ENCODE results near the gene SHB.
A peak's percentile ranks its signal among the peaks of the same experiment; 100 is the strongest.

SHB gene

GRCh38 chr9:37917313-37917731, 151.7 kb downstream of the SHB start:
- peak overlapping the region; percentile 5 to 70 for H3K27ac ChIP-seq
- no peak for TF ChIP-seq CTCF (IDR thresholded peaks at IDR 0.05)
- no peak overlapping the region for H3K4me3 ChIP-seq
- DNase-seq (ENCODE audit: low spot score): no peak

DNA sequence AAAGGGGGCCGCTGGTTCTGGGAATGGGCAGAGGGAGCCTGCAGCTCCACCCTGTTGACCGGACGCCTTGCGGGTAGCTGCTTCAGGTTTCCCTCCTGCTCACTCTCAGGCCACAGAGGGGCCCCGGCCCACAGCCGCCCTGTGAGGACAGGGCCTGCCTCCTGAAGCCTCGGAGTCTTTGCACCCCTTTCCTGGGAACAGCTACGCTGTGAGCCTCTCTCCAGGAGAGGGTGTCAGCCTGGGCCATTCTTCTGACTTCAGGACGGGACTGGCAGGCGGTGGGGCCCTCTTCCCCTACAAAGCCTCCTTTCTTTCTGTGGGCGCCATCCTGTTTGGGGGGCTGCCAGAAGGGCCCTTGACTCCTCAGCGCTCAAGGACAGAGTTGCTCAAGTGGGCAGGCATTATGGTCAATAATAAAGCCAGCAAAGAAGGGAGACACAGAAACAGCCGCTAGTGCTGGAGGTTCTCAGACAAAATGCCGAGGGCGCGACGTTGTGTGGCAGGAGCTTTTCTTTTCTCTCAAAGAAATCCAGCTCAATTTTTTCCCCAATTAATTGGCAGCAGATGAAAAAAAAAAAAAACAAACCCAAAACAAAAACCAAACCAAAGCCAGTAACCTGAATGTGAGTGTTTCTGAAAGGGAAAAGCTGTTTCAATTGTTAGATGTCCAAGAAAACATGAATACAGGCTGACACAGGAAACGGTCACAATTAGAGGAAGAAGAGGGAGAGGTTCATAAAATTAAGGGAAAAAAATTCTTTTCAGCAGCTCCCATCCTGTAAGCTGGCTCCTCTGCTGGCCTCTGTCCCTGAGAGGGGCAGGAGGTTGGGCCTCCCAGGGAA, 152.3 kb downstream of the SHB start:
- no peak for TF ChIP-seq CTCF (IDR thresholded peaks at IDR 0.05)
- no peak overlapping the region for H3K4me3 ChIP-seq
- peak overlapping the region in 1 of 2 donors; percentile 70 for H3K27ac ChIP-seq
- no peak for DNase-seq (ENCODE audit: low spot score)

- no peak for TF ChIP-seq CTCF (IDR thresholded peaks at IDR 0.05)
- Histone ChIP-seq H3K27ac (peak overlapping the region in 1 of 2 donors; percentile 43), H3K4me3 (no peak overlapping the region)
- DNase-seq (ENCODE audit: low spot score): no peak
These were observed 153.0 kb downstream of the SHB start for GRCh38 chr9:37915911-37916470.

DNA sequence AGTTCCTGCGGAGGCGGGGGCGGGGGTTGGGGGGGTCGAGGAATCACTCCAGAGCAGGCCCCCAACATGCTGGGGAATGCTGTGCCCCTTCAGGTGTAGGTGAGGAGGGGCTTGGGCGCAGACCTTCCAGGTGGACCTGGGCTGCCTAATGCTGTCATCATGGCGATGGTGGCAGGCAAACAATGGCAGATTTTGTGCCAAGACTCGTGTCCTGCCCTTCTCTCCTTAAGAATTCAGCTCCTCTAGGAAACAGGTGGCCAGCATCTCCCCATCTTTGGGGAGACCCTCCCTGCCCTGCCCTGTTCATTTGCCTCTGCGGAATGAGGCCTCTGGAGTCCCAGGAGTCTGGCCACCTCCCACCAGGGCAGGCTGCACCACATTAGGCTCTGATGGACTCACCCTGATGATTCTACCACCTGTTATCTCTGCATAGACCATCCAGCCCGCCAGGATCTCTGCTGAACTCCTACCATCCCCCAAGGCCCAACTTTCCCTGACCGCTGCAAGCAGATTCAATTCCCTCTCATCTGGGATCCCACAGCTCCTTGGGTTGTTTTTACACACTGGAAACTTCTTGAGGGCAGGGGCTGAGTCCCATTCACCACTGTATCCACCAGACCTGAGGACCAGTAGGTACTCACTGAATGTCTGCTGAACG, 154.2 kb downstream of the SHB start:
- Histone ChIP-seq H3K27ac (no peak overlapping the region), H3K4me3 (no peak overlapping the region)
- TF ChIP-seq CTCF (IDR thresholded peaks at IDR 0.05): no peak
- peak; percentile 63 for DNase-seq (ENCODE audit: low spot score)

DNA sequence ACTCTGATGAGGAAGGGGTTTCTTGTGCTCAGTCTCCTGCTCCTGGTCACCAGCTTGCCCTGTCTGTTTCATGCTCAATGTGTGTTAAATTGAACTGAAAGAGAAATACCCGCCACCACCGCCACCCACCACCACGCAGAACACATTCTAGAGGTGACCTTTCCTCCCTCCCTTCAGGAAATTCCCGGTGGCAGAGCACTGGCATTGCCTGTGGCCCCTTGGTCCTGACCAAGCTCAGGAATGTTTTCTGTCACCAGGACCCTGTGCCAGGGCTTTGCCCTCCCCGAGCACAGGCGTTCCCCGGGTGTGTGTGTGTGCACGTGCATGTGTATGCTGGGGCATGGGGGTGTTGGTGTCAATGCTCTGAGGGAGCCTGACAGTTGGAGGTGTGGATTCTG, 154.9 kb downstream of the SHB start:
- DNase-seq (ENCODE audit: low spot score): no peak
- no peak overlapping the region for H3K27ac ChIP-seq
- H3K4me3 ChIP-seq: no peak overlapping the region
- TF ChIP-seq CTCF (IDR thresholded peaks at IDR 0.05): no peak

- DNase-seq (ENCODE audit: low spot score): peak; percentile 76
- no peak overlapping the region for H3K27ac ChIP-seq
- peak; percentile 97 for TF ChIP-seq CTCF (IDR thresholded peaks at IDR 0.05)
- H3K4me3 ChIP-seq: no peak overlapping the region
These were observed 155.4 kb downstream of the SHB start for GRCh38 chr9:37913480-37914153.
